HepG2 (cell line): ENCODE measurements around the gene SECTM1. TPM values are rescaled to one million over a fixed set of nuclear protein-coding genes. Genes with fewer than 3 reads are reported as not detected.

ENCODE experiments used
- ARNT2 ChIP-seq: sonication (generic); formaldehyde crosslinking; IDR thresholded peaks from 2 replicates; pipeline ENCODE4 v1.8.0; 2022; ENCODE audit warnings: mild to moderate bottlenecking, low read depth, missing genetic modification reagents, moderate library complexity
- CBX5 ChIP-seq: sonication (generic); formaldehyde crosslinking; IDR thresholded peaks from 2 replicates; pipeline ENCODE4 v1.4.0; 2020; ENCODE audit warnings: missing genetic modification reagents, borderline replicate concordance
- CC2D1A ChIP-seq: sonication (generic); formaldehyde crosslinking; IDR thresholded peaks from 2 replicates; pipeline ENCODE4 v1.8.1; 2023; ENCODE audit warnings: mild to moderate bottlenecking, missing genetic modification reagents
- ESRRA ChIP-seq: sonication (generic); formaldehyde crosslinking; IDR thresholded peaks from 2 replicates; pipeline ENCODE4 v1.5.1; 2020; ENCODE audit warnings: mild to moderate bottlenecking, low read depth, missing genetic modification reagents
- FOXC1 ChIP-seq: sonication (generic); formaldehyde crosslinking; IDR thresholded peaks from 2 replicates; pipeline ENCODE4 v1.8.0; 2022; ENCODE audit warnings: mild to moderate bottlenecking, missing genetic modification reagents, borderline replicate concordance
- IKZF1 ChIP-seq: fragments of 450-650 bp; IDR thresholded peaks from 2 replicates; pipeline ENCODE4 v1.7.1; 2016
- KDM6A ChIP-seq: IDR thresholded peaks from 2 replicates; pipeline ENCODE4 v1.6.1; 2016; ENCODE audit warnings: low read depth
- MED8 ChIP-seq: sonication (generic); formaldehyde crosslinking; IDR thresholded peaks from 2 replicates; pipeline ENCODE4 v1.8.1; 2023; ENCODE audit warnings: mild to moderate bottlenecking, missing genetic modification reagents; ENCODE audit not compliant: insufficient replicate concordance
- NFYB ChIP-seq: sonication (generic); formaldehyde crosslinking; IDR thresholded peaks from 2 replicates; pipeline ENCODE4 v1.4.0; 2020; ENCODE audit warnings: missing genetic modification reagents
- POGZ ChIP-seq: sonication (generic); formaldehyde crosslinking; IDR thresholded peaks from 2 replicates; pipeline ENCODE4 v1.4.0; 2020; ENCODE audit warnings: mild to moderate bottlenecking, missing genetic modification reagents
- SYNCRIP ChIP-seq: fragments of 200-400 bp; formaldehyde crosslinking; IDR thresholded peaks from 2 replicates; pipeline ENCODE4 v1.6.1; 2018; ENCODE audit warnings: mild to moderate bottlenecking, low read depth, low read length; ENCODE audit not compliant: insufficient read depth
- ZC3H4 ChIP-seq: sonication (generic); formaldehyde crosslinking; IDR thresholded peaks from 2 replicates; pipeline ENCODE4 v1.4.0; 2020; ENCODE audit warnings: missing genetic modification reagents, borderline replicate concordance
- ZNF263 ChIP-seq: sonication (generic); formaldehyde crosslinking; IDR thresholded peaks from 2 replicates; pipeline ENCODE4 v1.4.0; 2020; ENCODE audit warnings: missing genetic modification reagents
- ZNF333 ChIP-seq: sonication (generic); formaldehyde crosslinking; IDR thresholded peaks from 2 replicates; pipeline ENCODE4 v1.4.0; 2020; ENCODE audit warnings: mild to moderate bottlenecking, missing genetic modification reagents, borderline replicate concordance
- ZNF382 ChIP-seq: sonication (generic); formaldehyde crosslinking; IDR thresholded peaks from 2 replicates; pipeline ENCODE4 v1.5.0; 2020; ENCODE audit warnings: missing genetic modification reagents, mild to moderate bottlenecking, borderline replicate concordance
- ZNF614 ChIP-seq: IDR thresholded peaks from 2 replicates; pipeline ENCODE4 v1.6.1; 2018; ENCODE audit warnings: missing biosample characterization, missing genetic modification reagents, inconsistent platforms, borderline replicate concordance
- ZNF761 ChIP-seq: sonication (generic); formaldehyde crosslinking; conservative IDR thresholded peaks from 2 replicates; pipeline ENCODE4 v1.4.0; 2020; ENCODE audit warnings: mild to moderate bottlenecking, missing genetic modification reagents
- ZNF781 ChIP-seq: sonication (generic); formaldehyde crosslinking; IDR thresholded peaks from 2 replicates; pipeline ENCODE4 v1.5.1; 2020; ENCODE audit warnings: borderline replicate concordance, mild to moderate bottlenecking, missing genetic modification reagents; ENCODE audit errors: not compliant biosample characterization
- ZNF816 ChIP-seq: sonication (generic); formaldehyde crosslinking; IDR thresholded peaks from 2 replicates; pipeline ENCODE4 v1.8.0; 2022; ENCODE audit warnings: missing genetic modification reagents, mild to moderate bottlenecking, borderline replicate concordance
- ZNF891 ChIP-seq: sonication (generic); formaldehyde crosslinking; IDR thresholded peaks from 2 replicates; pipeline ENCODE4 v1.5.0; 2020; ENCODE audit warnings: mild to moderate bottlenecking, missing genetic modification reagents
- polyA plus RNA-seq, 8 experiments: library from polyadenylated mRNA; depleted of rRNA in 3 of 8; stranded (reverse) in 7 of 8; unstranded in 1 of 8; fragments of >200 nt; fragmentation: Illumina TruSeq in 4 of 8; extraction: Trizol in 4 of 8; gene quantifications; 2 replicates each; pipeline versions ENCODE4 v1.2.1 to v1.2.3, GENCODE V29; 2011 to 2016; ENCODE audit warnings: low read depth in 4 of 8, missing spikeins in 1 of 8, mixed read lengths in 1 of 8; ENCODE audit not compliant: insufficient read depth in 1 of 8
- total RNA-seq, 5 experiments: library from RNA; depleted of rRNA; stranded (reverse); fragments of >200 nt; fragmentation: Illumina TruSeq; extraction: Trizol; gene quantifications; 2 replicates each; pipeline ENCODE4 v1.2.3, GENCODE V29; 2016; ENCODE audit warnings: low read depth in 1 of 5
- TF ChIP-seq, protein P1 (sequence below): sonication (generic); formaldehyde crosslinking; IDR thresholded peaks from 2 replicates; pipeline ENCODE4 v1.5.1; 2020; ENCODE audit warnings: missing genetic modification reagents, mild to moderate bottlenecking, borderline replicate concordance
- TF ChIP-seq, protein P2 (sequence below): sonication (generic); formaldehyde crosslinking; IDR thresholded peaks from 2 replicates; pipeline ENCODE4 v1.5.0; 2020; ENCODE audit warnings: mild to moderate bottlenecking, missing genetic modification reagents
- TF ChIP-seq, protein P3 (sequence below): sonication (generic); formaldehyde crosslinking; IDR thresholded peaks from 2 replicates; pipeline ENCODE4 v1.5.0; 2020; ENCODE audit warnings: mild to moderate bottlenecking, missing genetic modification reagents, borderline replicate concordance

The SECTM1 gene
- total and polyA plus RNA-seq, 2 of the 13 experiments (the other 11 are each of a cell fraction or from before 2014, with no cell fraction given) = 3.5 to 5.3 TPM

- TF ChIP-seq, protein P1, sequence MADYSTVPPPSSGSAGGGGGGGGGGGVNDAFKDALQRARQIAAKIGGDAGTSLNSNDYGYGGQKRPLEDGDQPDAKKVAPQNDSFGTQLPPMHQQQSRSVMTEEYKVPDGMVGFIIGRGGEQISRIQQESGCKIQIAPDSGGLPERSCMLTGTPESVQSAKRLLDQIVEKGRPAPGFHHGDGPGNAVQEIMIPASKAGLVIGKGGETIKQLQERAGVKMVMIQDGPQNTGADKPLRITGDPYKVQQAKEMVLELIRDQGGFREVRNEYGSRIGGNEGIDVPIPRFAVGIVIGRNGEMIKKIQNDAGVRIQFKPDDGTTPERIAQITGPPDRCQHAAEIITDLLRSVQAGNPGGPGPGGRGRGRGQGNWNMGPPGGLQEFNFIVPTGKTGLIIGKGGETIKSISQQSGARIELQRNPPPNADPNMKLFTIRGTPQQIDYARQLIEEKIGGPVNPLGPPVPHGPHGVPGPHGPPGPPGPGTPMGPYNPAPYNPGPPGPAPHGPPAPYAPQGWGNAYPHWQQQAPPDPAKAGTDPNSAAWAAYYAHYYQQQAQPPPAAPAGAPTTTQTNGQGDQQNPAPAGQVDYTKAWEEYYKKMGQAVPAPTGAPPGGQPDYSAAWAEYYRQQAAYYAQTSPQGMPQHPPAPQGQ = no peak
- TF ChIP-seq ZC3H4 (CRISPR knock-in tag) = no peak
- no peak for TF ChIP-seq CBX5 (CRISPR knock-in tag)
- no peak for TF ChIP-seq FOXC1 (CRISPR knock-in tag)
- TF ChIP-seq IKZF1 = no peak
- TF ChIP-seq, protein P2, sequence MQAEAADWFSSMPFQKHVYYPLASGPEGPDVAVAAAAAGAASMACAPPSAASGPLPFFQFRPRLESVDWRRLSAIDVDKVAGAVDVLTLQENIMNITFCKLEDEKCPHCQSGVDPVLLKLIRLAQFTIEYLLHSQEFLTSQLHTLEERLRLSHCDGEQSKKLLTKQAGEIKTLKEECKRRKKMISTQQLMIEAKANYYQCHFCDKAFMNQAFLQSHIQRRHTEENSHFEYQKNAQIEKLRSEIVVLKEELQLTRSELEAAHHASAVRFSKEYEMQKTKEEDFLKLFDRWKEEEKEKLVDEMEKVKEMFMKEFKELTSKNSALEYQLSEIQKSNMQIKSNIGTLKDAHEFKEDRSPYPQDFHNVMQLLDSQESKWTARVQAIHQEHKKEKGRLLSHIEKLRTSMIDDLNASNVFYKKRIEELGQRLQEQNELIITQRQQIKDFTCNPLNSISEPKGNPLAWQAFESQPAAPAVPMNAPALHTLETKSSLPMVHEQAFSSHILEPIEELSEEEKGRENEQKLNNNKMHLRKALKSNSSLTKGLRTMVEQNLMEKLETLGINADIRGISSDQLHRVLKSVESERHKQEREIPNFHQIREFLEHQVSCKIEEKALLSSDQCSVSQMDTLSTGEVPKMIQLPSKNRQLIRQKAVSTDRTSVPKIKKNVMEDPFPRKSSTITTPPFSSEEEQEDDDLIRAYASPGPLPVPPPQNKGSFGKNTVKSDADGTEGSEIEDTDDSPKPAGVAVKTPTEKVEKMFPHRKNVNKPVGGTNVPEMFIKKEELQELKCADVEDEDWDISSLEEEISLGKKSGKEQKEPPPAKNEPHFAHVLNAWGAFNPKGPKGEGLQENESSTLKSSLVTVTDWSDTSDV (CRISPR knock-in tag) = 0 out of 2 replicates have a peak, but pooled peaks have one; percentile 5
- 0 out of 2 replicates have a peak, but pooled peaks have one; percentile 32 for TF ChIP-seq POGZ (CRISPR knock-in tag)
- 0 out of 2 replicates have a peak, but pooled peaks have one; percentile 15 for TF ChIP-seq ARNT2 (CRISPR knock-in tag)
- no peak for TF ChIP-seq ESRRA (CRISPR knock-in tag)
- TF ChIP-seq ZNF382 (CRISPR knock-in tag) = no peak
- TF ChIP-seq ZNF761 = no peak
- TF ChIP-seq CC2D1A (CRISPR knock-in tag) = no peak
- no peak for TF ChIP-seq ZNF816 (CRISPR knock-in tag)
- TF ChIP-seq, protein P3, sequence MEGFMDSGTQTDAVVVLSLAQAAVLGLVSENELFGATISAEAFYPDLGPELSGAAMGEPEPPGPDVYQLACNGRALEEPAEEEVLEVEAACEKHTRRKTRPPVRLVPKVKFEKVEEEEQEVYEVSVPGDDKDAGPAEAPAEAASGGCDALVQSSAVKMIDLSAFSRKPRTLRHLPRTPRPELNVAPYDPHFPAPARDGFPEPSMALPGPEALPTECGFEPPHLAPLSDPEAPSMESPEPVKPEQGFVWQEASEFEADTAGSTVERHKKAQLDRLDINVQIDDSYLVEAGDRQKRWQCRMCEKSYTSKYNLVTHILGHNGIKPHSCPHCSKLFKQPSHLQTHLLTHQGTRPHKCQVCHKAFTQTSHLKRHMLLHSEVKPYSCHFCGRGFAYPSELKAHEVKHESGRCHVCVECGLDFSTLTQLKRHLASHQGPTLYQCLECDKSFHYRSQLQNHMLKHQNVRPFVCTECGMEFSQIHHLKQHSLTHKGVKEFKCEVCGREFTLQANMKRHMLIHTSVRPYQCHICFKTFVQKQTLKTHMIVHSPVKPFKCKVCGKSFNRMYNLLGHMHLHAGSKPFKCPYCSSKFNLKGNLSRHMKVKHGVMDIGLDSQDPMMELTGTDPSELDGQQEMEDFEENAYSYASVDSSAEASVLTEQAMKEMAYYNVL = 0 out of 2 replicates have a peak, but pooled peaks have one; percentile 41
- TF ChIP-seq ZNF263 = peak; percentile 72
- no peak for TF ChIP-seq NFYB
- TF ChIP-seq ZNF614 (CRISPR knock-in tag) = no peak
- 0 out of 2 replicates have a peak, but pooled peaks have one; percentile 62 for TF ChIP-seq ZNF333
- TF ChIP-seq KDM6A (CRISPR knock-in tag) = no peak
- TF ChIP-seq ZNF891 (CRISPR knock-in tag) = 0 out of 2 replicates have a peak, but pooled peaks have one; percentile 19
- peak; percentile 16 for TF ChIP-seq MED8 (CRISPR knock-in tag)
- TF ChIP-seq ZNF781 (CRISPR knock-in tag) = no peak
- no peak for TF ChIP-seq SYNCRIP
These were observed 29.4 kb downstream of the SECTM1 start (continued) for GRCh38 chr17:82303944-82304808.
